Kidney (tissue), 14 donors: ENCODE data around the gene TRAF3. TPM values are rescaled to one million over a fixed set of nuclear protein-coding genes. Genes with fewer than 3 reads are reported as not detected.
A peak's percentile ranks its signal among the peaks of the same experiment; 100 is the strongest.
"Not testable (repeated sequence)": the region's sequence is repeated elsewhere in the genome, so short reads cannot be mapped to it uniquely, and the experiment has no call there.

ENCODE experiments used
- DNase-seq, 5 donors: peaks; one replicate each; pipeline ENCODE4 v3.0.0-alpha.2; 2013 to 2020
- FAIRE-seq: peaks from 2 replicates; lab custom pipeline; 2012; peaks lifted over from hg19 to GRCh38; lab: Jason Lieb, UNC
- H3K27ac ChIP-seq, 2 donors: one replicate each; pipeline ENCODE4 v1.7.0; 2013; ENCODE audit warnings: low read depth in 2 of 2, low read length in 2 of 2, inconsistent platforms in 1 of 2
- H3K27me3 ChIP-seq: one replicate; pipeline ENCODE4 v1.7.1; 2013; ENCODE audit warnings: low read length, inconsistent platforms; ENCODE audit not compliant: control insufficient read depth, insufficient read depth
- H3K36me3 ChIP-seq, 3 donors: one replicate each; pipeline versions ENCODE4 v1.7.0 to v1.7.1; 2013; ENCODE audit warnings: low read length in 3 of 3, control low read depth in 1 of 3, inconsistent platforms in 1 of 3; ENCODE audit not compliant: insufficient read depth in 3 of 3, control insufficient read depth in 2 of 3
- H3K4me1 ChIP-seq, 3 donors: one replicate each; pipeline versions ENCODE4 v1.7.0 to v1.7.1; 2013; ENCODE audit warnings: low read length in 3 of 3, inconsistent platforms in 1 of 3, low read depth in 1 of 3; ENCODE audit not compliant: control insufficient read depth in 2 of 3, insufficient read depth in 2 of 3
- H3K4me3 ChIP-seq, 3 donors: one replicate each; pipeline versions ENCODE4 v1.7.0 to v1.8.1; 2013; ENCODE audit warnings: low read length in 3 of 3, control low read depth in 1 of 3, inconsistent platforms in 1 of 3
- H3K9ac ChIP-seq, 3 donors: one replicate each; pipeline versions ENCODE4 v1.7.0 to v1.7.1; 2013; ENCODE audit warnings: low read length in 3 of 3, control low read depth in 1 of 3, inconsistent platforms in 1 of 3
- H3K9me3 ChIP-seq, 3 donors: one replicate each; pipeline versions ENCODE4 v1.7.0 to v1.7.1; 2013; ENCODE audit warnings: low read length in 3 of 3, control low read depth in 1 of 3, inconsistent platforms in 1 of 3; ENCODE audit not compliant: control insufficient read depth in 2 of 3, insufficient read depth in 1 of 3
- intact Hi-C: fragments of 100-400 bp; cut with DNase I; formaldehyde crosslinking; loops from one replicate; pipeline ENCODE4 v1.11.1; 2022
- polyA plus RNA-seq: library from polyadenylated mRNA; stranded (reverse); fragments of 350-450 nt; fragmentation: Illumina TruSeq; extraction: RNeasy Lipid Tissue Mini Kit (QIAGEN cat#74804); gene quantifications from one replicate; pipeline ENCODE4 v1.2.3, GENCODE V29; 2014; ENCODE audit warnings: low read depth, low replicate concordance; ENCODE audit not compliant: insufficient read depth
- total RNA-seq: library from RNA; stranded (reverse); fragmentation: NEBNext Ultra II Directional; extraction: Animal tissue kit (Norgen Biotek cat#: 25700); gene quantifications from one replicate; pipeline ENCODE4 v1.2.1, GENCODE V29; 2021
- TF ChIP-seq, protein P1 (sequence below): IDR thresholded peaks from 3 replicates; pipeline ENCODE4 v1.5.1; 2012; ENCODE audit warnings: mild to moderate bottlenecking, moderate library complexity, borderline replicate concordance; ENCODE audit not compliant: insufficient read depth; ENCODE audit errors: extremely low read depth
- donor health status: control.
- donor health status: control.
- donor health status: control.
- donor health status: control.
- donor health status: control.
- donor health status: DM: yes; HTN: yes; CAD: no.
- donor health status: Normal renal cell carcinoma (clear cell type).

TRAF3 gene
- total and polyA plus RNA-seq, 2 donors from 2014 or later, result 5.2 to 35.4 TPM

- peak overlapping the region in 1 of 2 donors; percentile 43 for H3K27ac ChIP-seq
- H3K4me3 ChIP-seq, result no peak overlapping the region
- FAIRE-seq, result no peak
- intact Hi-C loops, result no loop called here
- TF ChIP-seq, protein P1, sequence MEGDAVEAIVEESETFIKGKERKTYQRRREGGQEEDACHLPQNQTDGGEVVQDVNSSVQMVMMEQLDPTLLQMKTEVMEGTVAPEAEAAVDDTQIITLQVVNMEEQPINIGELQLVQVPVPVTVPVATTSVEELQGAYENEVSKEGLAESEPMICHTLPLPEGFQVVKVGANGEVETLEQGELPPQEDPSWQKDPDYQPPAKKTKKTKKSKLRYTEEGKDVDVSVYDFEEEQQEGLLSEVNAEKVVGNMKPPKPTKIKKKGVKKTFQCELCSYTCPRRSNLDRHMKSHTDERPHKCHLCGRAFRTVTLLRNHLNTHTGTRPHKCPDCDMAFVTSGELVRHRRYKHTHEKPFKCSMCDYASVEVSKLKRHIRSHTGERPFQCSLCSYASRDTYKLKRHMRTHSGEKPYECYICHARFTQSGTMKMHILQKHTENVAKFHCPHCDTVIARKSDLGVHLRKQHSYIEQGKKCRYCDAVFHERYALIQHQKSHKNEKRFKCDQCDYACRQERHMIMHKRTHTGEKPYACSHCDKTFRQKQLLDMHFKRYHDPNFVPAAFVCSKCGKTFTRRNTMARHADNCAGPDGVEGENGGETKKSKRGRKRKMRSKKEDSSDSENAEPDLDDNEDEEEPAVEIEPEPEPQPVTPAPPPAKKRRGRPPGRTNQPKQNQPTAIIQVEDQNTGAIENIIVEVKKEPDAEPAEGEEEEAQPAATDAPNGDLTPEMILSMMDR, result no peak
- H3K4me1 ChIP-seq, result peaks cover 0 to 8% (median 7%) of the 10 kb centered on the region in 3 donors
- H3K9ac ChIP-seq, result no peak overlapping the region
- DNase-seq, result no peak
- no peaks in the 10 kb centered on the region for H3K9me3 ChIP-seq
- H3K27me3 ChIP-seq, result no peaks in the 10 kb centered on the region
- peaks cover 2 to 24% (median 9%) of the 10 kb centered on the region in 3 donors for H3K36me3 ChIP-seq
These were observed 96.4 kb downstream of the TRAF3 start for GRCh38 chr14:102873546-102874061.

DNA sequence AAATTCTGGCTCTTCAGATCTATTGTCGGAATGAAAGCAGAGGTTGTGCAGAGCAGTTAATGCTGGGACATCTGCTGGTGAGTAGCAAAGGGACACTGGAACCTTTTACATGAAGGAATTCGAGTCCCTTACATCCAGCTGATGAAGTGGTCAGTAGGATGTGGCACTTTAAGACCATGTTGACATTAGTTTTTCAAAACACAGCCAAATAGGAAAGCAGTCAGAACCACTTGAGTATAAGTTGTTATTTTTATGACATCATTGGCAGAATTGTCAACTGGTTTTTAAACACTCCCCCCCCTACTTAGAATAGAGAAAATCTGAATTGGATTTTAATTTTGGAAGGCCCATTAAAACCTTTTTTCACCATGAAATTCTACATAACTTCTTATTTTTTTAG is 98.4 kb downstream of the TRAF3 start:
- Histone ChIP-seq H3K4me1 (peaks cover 0 to 8% (median 6%) of the 10 kb centered on the region in 3 donors), H3K9ac (no peak overlapping the region)

DNA sequence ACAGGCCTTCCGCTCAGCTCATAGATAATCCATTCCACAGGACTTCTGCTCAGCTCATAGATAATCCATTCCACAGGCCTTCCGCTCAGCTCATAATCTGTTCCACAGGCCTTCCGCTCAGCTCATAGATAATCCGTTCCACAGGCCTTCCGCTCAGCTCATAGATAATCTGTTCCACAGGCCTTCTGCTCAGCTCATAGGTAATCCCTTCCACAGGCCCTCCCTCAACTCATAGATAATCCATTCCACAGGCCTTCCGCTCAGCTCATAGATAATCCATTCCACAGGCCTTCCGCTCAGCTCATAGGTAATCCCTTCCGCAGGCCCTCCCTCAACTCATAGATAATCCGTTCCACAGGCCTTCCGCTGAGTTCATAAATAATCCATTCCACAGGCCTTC is 100.3 kb downstream of the TRAF3 start:
- H3K4me3 ChIP-seq, H3K4me1 ChIP-seq, H3K27me3 ChIP-seq, H3K27ac ChIP-seq, FAIRE-seq, H3K9ac ChIP-seq, intact Hi-C loops, DNase-seq, H3K9me3 ChIP-seq: not testable (repeated sequence)
- H3K36me3 ChIP-seq, result peaks cover 2 to 14% (median 6%) of the 10 kb centered on the region in 3 donors

More for the DNA sequence above, 98.4 kb downstream of the TRAF3 start:
- intact Hi-C loops, result no loop called here
- DNase-seq (no peak), FAIRE-seq (no peak)
- Histone ChIP-seq H3K9me3 (no peaks in the 10 kb centered on the region), H3K4me3 (no peak overlapping the region), H3K36me3 (peaks cover 2 to 24% (median 7%) of the 10 kb centered on the region in 3 donors), H3K27me3 (no peaks in the 10 kb centered on the region), H3K27ac (no peak overlapping the region)
- TF ChIP-seq, protein P1, result no peak

DNA sequence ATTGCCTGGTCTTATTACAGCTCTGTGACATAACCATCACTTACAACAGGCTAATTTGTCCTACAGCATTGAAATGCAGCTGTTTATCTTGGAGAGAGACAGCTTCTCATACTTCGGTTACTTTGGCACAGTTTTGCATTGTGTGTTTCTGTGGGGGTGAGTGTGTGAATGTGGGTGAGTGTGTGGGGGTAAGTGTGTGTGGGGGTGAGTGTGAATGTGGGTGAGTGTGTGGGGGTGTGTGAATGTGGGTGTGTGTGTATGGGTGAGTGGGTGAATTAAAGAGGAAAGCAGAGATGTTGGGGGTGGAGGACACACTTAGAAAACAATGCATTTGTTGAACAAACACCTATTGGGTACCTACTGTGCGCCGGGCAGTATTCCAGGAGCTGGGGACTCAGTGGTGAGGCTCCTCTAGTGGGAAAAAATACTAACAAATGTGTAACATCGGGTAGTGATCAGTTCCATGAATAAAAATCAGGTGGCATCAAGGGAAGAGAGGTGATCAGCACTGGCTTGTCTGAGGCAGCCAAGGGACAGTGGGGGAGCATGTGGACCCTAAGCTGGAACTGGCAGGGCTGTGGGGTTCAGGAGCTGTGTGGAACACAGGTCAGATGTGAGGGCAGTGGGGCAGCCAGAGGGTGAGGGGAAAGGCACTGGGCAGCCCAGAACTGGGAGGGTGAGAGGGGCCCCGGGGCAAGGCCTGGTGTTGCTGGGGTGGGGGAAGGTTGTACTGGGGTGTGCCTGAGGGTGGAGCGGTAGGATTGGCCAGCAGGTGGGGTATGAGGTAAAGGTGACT is 101.1 kb downstream of the TRAF3 start:
- Histone ChIP-seq H3K27ac (no peak overlapping the region), H3K9me3 (no peaks in the 10 kb centered on the region), H3K27me3 (no peaks in the 10 kb centered on the region), H3K4me3 (no peak overlapping the region), H3K4me1 (no peaks in the 10 kb centered on the region), H3K9ac (no peak overlapping the region), H3K36me3 (peaks cover 2 to 14% (median 6%) of the 10 kb centered on the region in 3 donors)
- TF ChIP-seq, protein P1, result no peak
- FAIRE-seq (no peak), DNase-seq (no peak)
- intact Hi-C loops, result no loop called here
